HCT116 (cell line): ENCODE measurements around the gene DOK5. TPM values are rescaled to one million over a fixed set of nuclear protein-coding genes. Genes with fewer than 3 reads are reported as not detected.

ENCODE experiments used
- ATAC-seq: fragments of 200-7000 bp; cut with Tn5 transposase; 2 replicates; pipeline ENCODE4 v1.9.1; 2020; ENCODE audit warnings: mild to moderate bottlenecking, moderate library complexity
- BruUV-seq: library from RNA; stranded (reverse); fragments of 400-500 nt; replicated peaks from 2 replicates; lab custom pipeline; 2021; lab: Mats Ljungman, UMichigan
- CTCF ChIA-PET: fragments of 300-600 bp; sonication (Branson Sonifier 250); formaldehyde crosslinking; loops from one replicate; lab custom pipeline; 2021; ENCODE audit warnings: antibody characterized with exemption; lab: Charles Lee
- POLR2A ChIA-PET: fragments of 300-600, 350-600 bp; sonication (Branson Sonifier 250); formaldehyde crosslinking; loops from one replicate; lab custom pipeline; 2021; ENCODE audit warnings: antibody characterized with exemption; lab: Charles Lee
- RAD21 ChIA-PET, 2 experiments: fragments of 300-600 bp; sonication (Branson Sonifier 250); formaldehyde crosslinking; loops; one replicate each; lab custom pipeline; 2023; ENCODE audit warnings: low total read pairs in 2 of 2; ENCODE audit not compliant: uncharacterized antibody in 2 of 2, unreplicated experiment in 2 of 2, low non-redundant PET in 1 of 2; lab: Charles Lee
- DNase-seq: peaks from one replicate; pipeline ENCODE4 v3.0.0-alpha.2; 2010; ENCODE audit warnings: low read depth, low spot score
- H2AFZ ChIP-seq: fragments of 200-600 bp; shearing (Covaris generic), sonication (generic); 2 replicates; pipeline ENCODE4 v1.6.1; 2017; ENCODE audit warnings: low read depth, mixed run types, mixed read lengths, antibody characterized with exemption, low read length; ENCODE audit not compliant: poor library complexity, severe bottlenecking
- H3K27ac ChIP-seq: 2 replicates; pipeline ENCODE4 v1.5.1; 2012; ENCODE audit warnings: low read depth, low read length
- H3K27me3 ChIP-seq: fragments of 200-600 bp; sonication (generic); 2 replicates; pipeline ENCODE4 v1.6.1; 2016; ENCODE audit warnings: mixed run types, low read length, mixed read lengths; ENCODE audit not compliant: insufficient read depth
- H3K36me3 ChIP-seq, 2 experiments: fragments of 200-500 bp in 1 of 2; fragments of 200-600 bp in 1 of 2; sonication (Bioruptor generic) in 1 of 2; sonication (generic) in 1 of 2; 2 replicates each; pipeline versions ENCODE4 v1.5.1 to v1.6.1; 2014 to 2016; ENCODE audit warnings: low read length in 2 of 2, inconsistent platforms in 1 of 2, mixed read lengths in 1 of 2, mixed run types in 1 of 2; ENCODE audit not compliant: insufficient read depth in 2 of 2, control insufficient read depth in 1 of 2
- H3K4me1 ChIP-seq, 2 experiments: fragments of 200-600 bp in 1 of 2; sonication (generic) in 1 of 2; 2 replicates each; pipeline versions ENCODE4 v1.5.1 to v1.6.1; 2012 to 2017; ENCODE audit warnings: low read length in 2 of 2, inconsistent platforms in 1 of 2, mild to moderate bottlenecking in 1 of 2, mixed read lengths in 1 of 2, mixed run types in 1 of 2, moderate library complexity in 1 of 2; ENCODE audit not compliant: insufficient read depth in 2 of 2, control insufficient read depth in 1 of 2
- H3K4me2 ChIP-seq: fragments of 200-600 bp; sonication (generic); 2 replicates; pipeline ENCODE4 v1.6.1; 2017; ENCODE audit warnings: mixed run types, low read length, mixed read lengths
- H3K4me3 ChIP-seq, 2 experiments: fragments of 200-600 bp in 1 of 2; sonication (generic) in 1 of 2; replicated peaks in 1 of 2; 2 replicates each; pipeline ENCODE4 v1.5.1; 2011 to 2016; ENCODE audit warnings: low read length in 2 of 2, control low read depth in 1 of 2, low read depth in 1 of 2, mild to moderate bottlenecking in 1 of 2, mixed read lengths in 1 of 2, mixed run types in 1 of 2
- H3K79me2 ChIP-seq: fragments of 200-600 bp; sonication (generic); 2 replicates; pipeline ENCODE4 v1.6.1; 2017; ENCODE audit warnings: mild to moderate bottlenecking, mixed run types, low read length, moderate library complexity, mixed read lengths; ENCODE audit not compliant: insufficient read depth
- H3K9ac ChIP-seq: fragments of 200-600 bp; sonication (generic); 2 replicates; pipeline ENCODE4 v1.6.1; 2016; ENCODE audit warnings: low read length, mixed read lengths
- H3K9me2 ChIP-seq: fragments of 200-600 bp; sonication (generic), shearing (Covaris generic); 2 replicates; pipeline ENCODE4 v1.6.1; 2017; ENCODE audit warnings: mixed run types, mild to moderate bottlenecking, moderate library complexity; ENCODE audit not compliant: insufficient read depth
- H3K9me3 ChIP-seq, 2 experiments: fragments of 200-500 bp in 1 of 2; fragments of 200-600 bp in 1 of 2; sonication (Bioruptor generic) in 1 of 2; sonication (generic) in 1 of 2; 2 replicates each; pipeline ENCODE4 v1.6.1; 2014 to 2017; ENCODE audit warnings: low read length in 2 of 2, mixed read lengths in 2 of 2, inconsistent platforms in 1 of 2, low read depth in 1 of 2, mild to moderate bottlenecking in 1 of 2, mixed run types in 1 of 2, moderate library complexity in 1 of 2; ENCODE audit not compliant: control insufficient read depth in 1 of 2, insufficient read depth in 1 of 2
- H4K20me1 ChIP-seq: fragments of 200-600 bp; sonication (generic), shearing (Covaris generic); 2 replicates; pipeline ENCODE4 v1.6.1; 2017; ENCODE audit warnings: mixed run types, mild to moderate bottlenecking, moderate library complexity; ENCODE audit not compliant: insufficient read depth
- CEBPB ChIP-seq: IDR thresholded peaks from 2 replicates; pipeline ENCODE4 v1.6.1; 2012; ENCODE audit warnings: low read depth
- EGR1 ChIP-seq: IDR thresholded peaks from 2 replicates; pipeline ENCODE4 v1.6.1; 2012; ENCODE audit warnings: low read depth
- ELF1 ChIP-seq: IDR thresholded peaks from 2 replicates; pipeline ENCODE4 v1.6.1; 2012; ENCODE audit warnings: low read depth, borderline replicate concordance
- EZH2phosphoT487 ChIP-seq: fragments of 200-600 bp; IDR thresholded peaks from 2 replicates; pipeline ENCODE4 v1.6.1; 2018; ENCODE audit warnings: antibody characterized with exemption, borderline replicate concordance
- FOSL1 ChIP-seq: IDR thresholded peaks from 2 replicates; pipeline ENCODE4 v1.6.1; 2012; ENCODE audit warnings: low read depth
- POLR2A ChIP-seq: IDR thresholded peaks from 2 replicates; pipeline ENCODE4 v1.7.0; 2011; ENCODE audit warnings: borderline replicate concordance; ENCODE audit not compliant: insufficient read depth, insufficient read length; ENCODE audit errors: extremely low read depth
- POLR2AphosphoS5 ChIP-seq: IDR thresholded peaks from 2 replicates; pipeline ENCODE4 v1.6.1; 2011; ENCODE audit warnings: mild to moderate bottlenecking, low read depth, low read length, moderate library complexity
- RAD21 ChIP-seq: IDR thresholded peaks from 2 replicates; pipeline ENCODE4 v1.6.1; 2012; ENCODE audit warnings: low read depth, mild to moderate bottlenecking
- SIN3A ChIP-seq: IDR thresholded peaks from 2 replicates; pipeline ENCODE4 v1.6.1; 2012; ENCODE audit warnings: low read depth
- SP1 ChIP-seq: IDR thresholded peaks from 2 replicates; pipeline ENCODE4 v1.6.1; 2012; ENCODE audit warnings: low read depth
- TCF7L2 ChIP-seq: IDR thresholded peaks from 2 replicates; pipeline ENCODE4 v1.7.0; 2011; ENCODE audit warnings: borderline replicate concordance, inconsistent platforms; ENCODE audit not compliant: insufficient read depth, insufficient read length; ENCODE audit errors: extremely low read depth
- YY1 ChIP-seq: IDR thresholded peaks from 2 replicates; pipeline ENCODE4 v1.6.1; 2011; ENCODE audit warnings: low read length, low read depth, moderate library complexity, mild to moderate bottlenecking; ENCODE audit not compliant: insufficient replicate concordance; ENCODE audit errors: extremely low read depth
- ZFX ChIP-seq: fragments of 450-650 bp; IDR thresholded peaks from 2 replicates; pipeline ENCODE4 v1.6.1; 2017
- ZNF274 ChIP-seq: fragments of 200-500 bp; sonication (Bioruptor generic); IDR thresholded peaks from 2 replicates; pipeline ENCODE4 v1.6.1; 2014; ENCODE audit warnings: mild to moderate bottlenecking, low read depth, low read length, inconsistent platforms
- intact Hi-C: fragments of 100-400 bp; cut with micrococcal nuclease; formaldehyde crosslinking; loops from 2 replicates; pipeline ENCODE4 v1.10.0; 2022
- total RNA-seq: library from RNA; stranded (reverse); gene quantifications from one replicate; pipeline ENCODE4 v1.2.1, GENCODE V29; 2021; ENCODE audit not compliant: unreplicated experiment
- TF ChIP-seq, protein P1 (sequence below): IDR thresholded peaks from 2 replicates; pipeline ENCODE4 v1.6.1; 2012
- TF ChIP-seq, protein P2 (sequence below): IDR thresholded peaks from 2 replicates; pipeline ENCODE4 v1.6.1; 2012

Gene DOK5
- total RNA-seq, 1 experiment from 2014 or later = not detected

DNA sequence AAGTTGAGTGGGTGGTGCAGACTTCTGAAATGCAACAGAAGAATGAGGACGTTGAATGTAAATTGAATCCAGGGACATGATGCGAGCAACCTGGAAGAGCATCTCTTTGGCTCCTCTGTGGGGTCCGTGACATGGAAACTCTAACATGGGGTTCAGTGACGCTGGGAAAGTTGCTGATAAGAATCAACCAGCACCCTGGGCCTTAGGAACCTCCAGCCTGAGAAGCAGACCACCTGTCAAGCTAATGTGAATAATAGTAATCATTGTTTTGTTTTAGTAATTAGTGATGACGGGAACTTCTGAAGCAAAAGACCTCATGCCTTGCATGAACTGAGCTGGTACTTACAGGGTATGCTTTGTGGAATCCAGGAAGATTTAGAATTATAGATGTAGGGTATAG, 25.2 kb upstream of the DOK5 start:
- Histone ChIP-seq H3K9me2 (no peaks in the 10 kb centered on the region), H3K36me3 (no peaks in the 10 kb centered on the region), H3K79me2 (no peaks in the 10 kb centered on the region), H2AFZ (no peak overlapping the region), H3K27me3 (peaks cover 7% of the 10 kb centered on the region; the same call in 1 of the 2 replicates), H4K20me1 (no peaks in the 10 kb centered on the region), H3K4me2 (no peak overlapping the region), H3K4me3 (no peak overlapping the region), H3K27ac (no peak overlapping the region), H3K9ac (no peak overlapping the region), H3K9me3 (no peaks in the 10 kb centered on the region), H3K4me1 (no peaks in the 10 kb centered on the region)
- RAD21 ChIA-PET = no interaction called here
- CTCF ChIA-PET = no interaction called here
- no peak for TF ChIP-seq YY1
- TF ChIP-seq ZNF274 = no peak
- TF ChIP-seq ZFX = no peak
- no peak for TF ChIP-seq POLR2AphosphoS5
- TF ChIP-seq, protein P1, sequence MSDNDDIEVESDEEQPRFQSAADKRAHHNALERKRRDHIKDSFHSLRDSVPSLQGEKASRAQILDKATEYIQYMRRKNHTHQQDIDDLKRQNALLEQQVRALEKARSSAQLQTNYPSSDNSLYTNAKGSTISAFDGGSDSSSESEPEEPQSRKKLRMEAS = no peak
- no peak for TF ChIP-seq CEBPB
- no peak for TF ChIP-seq SP1
- no peak for TF ChIP-seq TCF7L2
- no peak for TF ChIP-seq FOSL1
- TF ChIP-seq RAD21 = no peak
- no peak for TF ChIP-seq EGR1
- no peak for TF ChIP-seq POLR2A
- no peak for TF ChIP-seq ELF1
- TF ChIP-seq SIN3A = no peak
- BruUV-seq = no TSS peak
- POLR2A ChIA-PET = no interaction called here
- ATAC-seq (no peak), DNase-seq (no peak)
- intact Hi-C loops = no loop called here

DNA sequence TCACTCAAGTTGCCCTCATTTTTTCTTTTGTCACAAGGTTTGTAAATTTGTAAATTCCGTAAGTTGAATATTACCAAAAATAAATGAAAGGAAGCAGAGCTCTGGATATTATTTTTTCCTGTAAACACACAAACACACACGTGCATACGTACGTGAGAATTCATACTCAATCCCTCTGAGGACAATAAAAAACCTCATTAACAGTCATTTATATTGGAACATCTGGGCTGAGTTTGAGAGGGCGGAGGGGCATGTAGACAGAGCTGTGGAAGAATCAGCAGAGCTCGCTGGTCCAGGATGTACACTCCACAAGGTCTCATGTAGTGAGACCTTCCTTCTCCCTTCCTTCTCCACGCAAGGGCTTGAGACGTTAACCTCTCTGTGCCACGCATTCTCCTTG, 24.2 kb upstream of the DOK5 start:
- no peak overlapping the region for H3K4me2 ChIP-seq
- H3K79me2 ChIP-seq = no peaks in the 10 kb centered on the region
- no peak overlapping the region for H3K27ac ChIP-seq
- no TSS peak for BruUV-seq
- TF ChIP-seq EZH2phosphoT487 = no peak
- no peak for TF ChIP-seq RAD21
- TF ChIP-seq, protein P2, sequence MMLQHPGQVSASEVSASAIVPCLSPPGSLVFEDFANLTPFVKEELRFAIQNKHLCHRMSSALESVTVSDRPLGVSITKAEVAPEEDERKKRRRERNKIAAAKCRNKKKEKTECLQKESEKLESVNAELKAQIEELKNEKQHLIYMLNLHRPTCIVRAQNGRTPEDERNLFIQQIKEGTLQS = no peak
- no peak for TF ChIP-seq ELF1
- ChIA-PET POLR2A (no interaction called here), RAD21 (no interaction called here), CTCF (no interaction called here)
- intact Hi-C loops = no loop called here
- no peaks in the 10 kb centered on the region for H4K20me1 ChIP-seq
- H3K36me3 ChIP-seq = no peaks in the 10 kb centered on the region
- no peaks in the 10 kb centered on the region for H3K4me1 ChIP-seq
- no peak overlapping the region for H3K4me3 ChIP-seq
- ATAC-seq (no peak), DNase-seq (no peak)
- H3K9me3 ChIP-seq = no peaks in the 10 kb centered on the region
- no peak overlapping the region for H3K9ac ChIP-seq
- H2AFZ ChIP-seq = no peak overlapping the region
- H3K9me2 ChIP-seq = no peaks in the 10 kb centered on the region
- H3K27me3 ChIP-seq = peaks cover 7% of the 10 kb centered on the region; the same call in 1 of the 2 replicates
